Fibroblast of the aortic adventitia (primary cell): Measurements from ENCODE around the gene IRF5. TPM values are rescaled to one million over a fixed set of nuclear protein-coding genes. Genes with fewer than 3 reads are reported as not detected.

Experiments
- DNase-seq: peaks from one replicate; pipeline ENCODE4 v3.0.0-alpha.2; 2010; ENCODE audit warnings: low read depth
- H3K4me3 ChIP-seq: 2 replicates; pipeline ENCODE4 v1.5.1; 2011; ENCODE audit warnings: low read depth, mild to moderate bottlenecking, control low read depth, low read length, moderate library complexity
- CTCF ChIP-seq: IDR thresholded peaks from 2 replicates; pipeline ENCODE4 v1.5.1; 2011; ENCODE audit warnings: mild to moderate bottlenecking, low read length, control low read depth, inconsistent platforms; ENCODE audit not compliant: insufficient read depth
- total RNA-seq: library from RNA; depleted of rRNA; stranded (reverse); fragments of >200 nt; gene quantifications from 2 replicates; pipeline ENCODE4 v1.2.3, GENCODE V29; 2012; ENCODE audit warnings: low replicate concordance

Gene IRF5
- total RNA-seq, 1 donor: not detected

- H3K4me3 ChIP-seq: no peak overlapping the region
- no peak for DNase-seq
- TF ChIP-seq CTCF: no peak
Observed at GRCh38 chr7:128931190-128931798, 6.4 kb upstream of the IRF5 start.

- no peak for TF ChIP-seq CTCF
- H3K4me3 ChIP-seq: no peak overlapping the region
- DNase-seq: no peak
Observed at GRCh38 chr7:128931965-128932861, 5.5 kb upstream of the IRF5 start.

- no peak overlapping the region for H3K4me3 ChIP-seq
- TF ChIP-seq CTCF: no peak
- no peak for DNase-seq
Observed at GRCh38 chr7:128932862-128933179, 4.9 kb upstream of the IRF5 start.

- DNase-seq: no peak
- TF ChIP-seq CTCF: no peak
- no peak overlapping the region for H3K4me3 ChIP-seq
Observed at GRCh38 chr7:128933180-128933891, 4.4 kb upstream of the IRF5 start.

GRCh38 chr7:128934361-128935341 is 3.1 kb upstream of the IRF5 start:
- no peak overlapping the region for H3K4me3 ChIP-seq
- no peak for TF ChIP-seq CTCF
- DNase-seq: no peak

- no peak overlapping the region for H3K4me3 ChIP-seq
- no peak for TF ChIP-seq CTCF
- DNase-seq: no peak
Observed at GRCh38 chr7:128935342-128935730, 2.4 kb upstream of the IRF5 start.
